GM21423 (cell line): ENCODE results near the gene MAP1S.
A peak's percentile ranks its signal among the peaks of the same experiment; 100 is the strongest.
"Not testable (repeated sequence)": the region's sequence is repeated elsewhere in the genome, so short reads cannot be mapped to it uniquely, and the experiment has no call there.

ENCODE experiments used
- ATAC-seq: cut with Tn5 transposase; IDR thresholded peaks from one replicate; pipeline ENCODE4 v1.9.1; 2021; ENCODE audit warnings: mild to moderate bottlenecking, moderate library complexity; ENCODE audit not compliant: unreplicated experiment

The MAP1S gene

DNA sequence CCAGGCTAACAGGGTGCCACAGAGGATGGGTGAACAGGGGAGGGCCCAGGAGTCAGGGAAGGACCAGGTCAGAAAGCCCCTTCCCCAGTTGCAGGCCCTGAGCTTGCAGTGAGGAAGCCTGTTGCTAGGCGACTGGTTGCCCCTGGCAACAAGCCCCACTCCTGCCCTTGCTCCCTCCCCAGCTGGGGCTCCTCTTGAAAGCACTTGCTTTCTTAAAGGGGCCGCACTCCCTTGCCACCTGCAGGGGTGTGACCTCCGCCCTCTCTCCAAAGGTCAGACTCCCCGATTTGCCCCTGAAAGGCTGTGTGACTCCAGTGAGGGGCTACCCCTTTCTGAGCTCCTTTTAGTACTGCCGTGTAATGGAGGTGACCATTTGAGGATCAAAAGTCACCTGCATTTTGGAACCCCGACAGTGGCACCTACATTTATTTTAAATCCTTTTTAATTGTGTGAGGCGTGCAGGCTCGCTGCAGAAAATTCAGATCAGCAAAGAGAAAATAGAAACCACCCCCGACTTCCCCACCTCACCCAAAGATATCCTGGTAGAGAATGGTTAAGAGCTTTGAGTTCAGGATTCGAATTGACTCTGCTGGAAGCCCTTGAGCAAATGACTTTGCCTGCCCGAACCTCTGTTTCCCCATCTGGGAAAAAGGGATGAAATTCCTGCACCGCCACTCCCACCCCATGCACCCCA lies 36.8 kb downstream of the MAP1S start:
- ATAC-seq: no peak

GRCh38 chr19:17757125-17757524 lies 37.8 kb downstream of the MAP1S start:
- no peak for ATAC-seq

GRCh38 chr19:17758515-17758914 lies 39.2 kb downstream of the MAP1S start:
- ATAC-seq: no peak

DNA sequence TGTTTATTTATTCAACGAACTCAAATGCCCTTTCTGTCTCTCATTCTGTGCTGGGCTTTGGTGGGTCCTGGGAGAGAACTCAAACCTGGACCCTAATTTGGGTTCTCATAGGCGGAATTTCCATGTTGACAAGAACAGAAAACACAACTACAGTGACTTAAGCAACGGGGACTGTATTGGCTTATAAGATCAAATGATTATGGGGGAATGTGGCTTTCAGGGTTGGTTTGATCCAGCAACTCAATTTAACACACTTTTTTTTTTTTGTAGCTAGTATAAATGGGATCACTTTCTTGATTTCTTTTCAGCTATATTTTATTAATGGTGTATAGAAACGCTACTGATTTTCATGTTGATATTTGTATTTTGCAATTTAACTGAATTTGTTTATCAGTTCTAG lies 41.9 kb downstream of the MAP1S start:
- no peak for ATAC-seq

- ATAC-seq: no peak
These were observed 43.4 kb downstream of the MAP1S start for GRCh38 chr19:17762505-17763229.

- ATAC-seq: no peak
These were observed 45.1 kb downstream of the MAP1S start for GRCh38 chr19:17764348-17764747.

DNA sequence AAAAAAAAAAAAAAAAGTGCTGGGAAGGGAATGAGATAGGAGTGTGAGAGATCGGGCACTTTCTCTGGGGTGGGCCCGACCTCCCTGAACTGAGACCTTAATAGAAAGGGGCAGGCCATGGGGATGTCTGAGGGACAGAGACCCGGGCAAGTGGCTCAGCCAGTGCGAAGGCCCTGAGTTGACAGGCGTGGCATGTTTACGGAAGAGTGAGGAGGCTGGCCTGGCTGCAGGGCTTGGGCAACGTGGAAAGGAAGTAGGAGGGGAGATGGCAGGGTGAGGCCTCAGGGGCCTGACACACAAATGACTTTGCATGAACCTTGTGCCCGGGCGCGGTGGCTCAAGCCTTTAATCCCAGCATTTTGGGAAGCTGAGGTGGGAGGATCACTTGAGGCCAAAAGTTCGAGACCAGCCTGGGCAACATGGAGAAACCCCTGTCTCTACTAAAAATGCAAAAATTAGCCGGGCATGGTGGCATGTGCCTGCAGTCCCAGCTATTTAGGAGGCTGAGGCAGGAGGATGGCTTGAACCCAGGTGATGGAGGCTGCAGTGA lies 45.9 kb downstream of the MAP1S start:
- ATAC-seq: no peak

DNA sequence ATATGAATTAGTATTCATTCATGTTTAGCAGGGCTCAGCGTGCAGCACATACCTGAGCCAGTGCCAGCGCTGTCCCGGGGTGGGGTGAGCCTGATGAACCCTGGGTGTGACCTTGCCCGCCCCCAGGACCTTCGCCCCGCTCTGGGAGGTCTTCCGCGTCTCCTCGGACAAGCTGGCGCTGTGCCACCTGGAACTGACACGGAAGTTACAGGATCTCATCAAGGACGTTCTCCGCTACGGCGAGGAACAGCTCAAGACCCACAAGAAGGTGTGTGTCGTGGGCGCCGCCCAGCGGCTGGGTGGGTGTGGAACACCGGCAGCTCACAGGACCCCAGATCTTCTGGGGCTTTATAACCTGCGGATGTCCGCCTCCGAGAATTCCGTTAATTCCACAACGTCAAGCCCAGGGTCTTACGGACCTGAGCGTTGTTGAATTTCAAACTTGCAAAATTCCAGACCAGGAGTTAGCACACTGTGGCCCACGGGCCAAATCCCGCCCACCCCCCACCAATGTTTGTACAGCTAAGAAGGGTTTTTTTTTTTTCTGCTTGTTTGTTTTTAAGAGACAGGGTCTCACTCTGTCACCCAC lies 47.4 kb downstream of the MAP1S start:
- ATAC-seq: no peak

DNA sequence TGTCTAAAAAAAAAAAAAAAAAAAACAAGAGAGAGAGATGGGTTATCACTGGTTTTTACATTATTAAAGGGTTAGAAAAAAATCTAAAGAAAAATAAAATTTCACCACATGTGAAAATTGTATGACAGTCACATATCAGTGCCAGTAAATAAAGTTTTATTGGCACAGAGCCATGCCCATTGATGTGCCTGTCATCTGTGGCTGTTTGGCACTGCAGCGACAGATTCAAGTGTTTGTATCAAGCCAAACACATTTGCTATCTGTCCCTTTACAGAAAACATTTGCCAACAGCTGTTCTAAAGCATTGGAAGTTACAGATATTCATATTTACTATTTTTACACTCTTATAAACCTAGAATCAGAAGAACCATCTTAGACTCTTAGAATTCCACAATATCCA lies 48.3 kb downstream of the MAP1S start:
- ATAC-seq: no peak

- ATAC-seq: no peak
These were observed 51.3 kb downstream of the MAP1S start for GRCh38 chr19:17770613-17771012.

- ATAC-seq: no peak
These were observed 52.9 kb downstream of the MAP1S start for GRCh38 chr19:17772172-17772571.

GRCh38 chr19:17775245-17775927 lies 56.1 kb downstream of the MAP1S start:
- no peak for ATAC-seq

GRCh38 chr19:17775991-17776803 lies 56.9 kb downstream of the MAP1S start:
- peak; percentile 79 for ATAC-seq

GRCh38 chr19:17777840-17778239 lies 58.6 kb downstream of the MAP1S start:
- not testable (repeated sequence) for ATAC-seq

DNA sequence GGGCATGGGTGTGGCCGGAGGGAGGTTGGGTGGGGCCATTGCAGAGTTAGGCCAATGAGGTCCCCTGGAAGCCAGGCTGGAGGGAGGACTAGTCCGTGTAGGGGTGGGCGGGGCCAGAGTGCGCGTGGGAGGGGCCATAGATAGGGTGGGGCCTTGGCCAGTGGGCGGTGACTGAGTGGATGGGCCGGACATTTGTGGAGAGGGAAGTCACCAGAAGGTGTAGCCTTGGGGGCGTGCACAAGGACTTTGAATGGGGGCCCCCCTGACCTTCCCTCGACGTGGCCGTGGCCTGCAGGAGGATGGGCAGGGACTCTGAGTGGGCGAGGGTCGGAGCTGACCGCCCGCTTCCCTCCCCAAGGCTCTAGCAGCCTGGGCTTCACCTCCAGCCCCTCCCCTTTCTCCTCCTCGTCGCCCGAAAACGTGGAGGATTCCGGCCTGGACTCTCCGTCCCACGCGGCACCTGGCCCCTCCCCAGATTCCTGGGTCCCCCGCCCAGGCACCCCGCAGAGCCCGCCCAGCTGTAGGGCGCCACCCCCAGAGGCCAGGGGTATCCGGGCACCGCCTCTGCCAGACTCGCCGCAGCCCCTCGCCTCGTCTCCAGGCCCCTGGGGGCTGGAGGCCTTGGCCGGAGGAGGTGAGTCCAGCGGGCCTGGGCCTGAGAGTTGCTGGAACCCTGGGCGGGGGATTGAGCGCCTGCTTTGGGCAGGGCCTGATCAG lies 59.1 kb downstream of the MAP1S start:
- ATAC-seq: no peak

DNA sequence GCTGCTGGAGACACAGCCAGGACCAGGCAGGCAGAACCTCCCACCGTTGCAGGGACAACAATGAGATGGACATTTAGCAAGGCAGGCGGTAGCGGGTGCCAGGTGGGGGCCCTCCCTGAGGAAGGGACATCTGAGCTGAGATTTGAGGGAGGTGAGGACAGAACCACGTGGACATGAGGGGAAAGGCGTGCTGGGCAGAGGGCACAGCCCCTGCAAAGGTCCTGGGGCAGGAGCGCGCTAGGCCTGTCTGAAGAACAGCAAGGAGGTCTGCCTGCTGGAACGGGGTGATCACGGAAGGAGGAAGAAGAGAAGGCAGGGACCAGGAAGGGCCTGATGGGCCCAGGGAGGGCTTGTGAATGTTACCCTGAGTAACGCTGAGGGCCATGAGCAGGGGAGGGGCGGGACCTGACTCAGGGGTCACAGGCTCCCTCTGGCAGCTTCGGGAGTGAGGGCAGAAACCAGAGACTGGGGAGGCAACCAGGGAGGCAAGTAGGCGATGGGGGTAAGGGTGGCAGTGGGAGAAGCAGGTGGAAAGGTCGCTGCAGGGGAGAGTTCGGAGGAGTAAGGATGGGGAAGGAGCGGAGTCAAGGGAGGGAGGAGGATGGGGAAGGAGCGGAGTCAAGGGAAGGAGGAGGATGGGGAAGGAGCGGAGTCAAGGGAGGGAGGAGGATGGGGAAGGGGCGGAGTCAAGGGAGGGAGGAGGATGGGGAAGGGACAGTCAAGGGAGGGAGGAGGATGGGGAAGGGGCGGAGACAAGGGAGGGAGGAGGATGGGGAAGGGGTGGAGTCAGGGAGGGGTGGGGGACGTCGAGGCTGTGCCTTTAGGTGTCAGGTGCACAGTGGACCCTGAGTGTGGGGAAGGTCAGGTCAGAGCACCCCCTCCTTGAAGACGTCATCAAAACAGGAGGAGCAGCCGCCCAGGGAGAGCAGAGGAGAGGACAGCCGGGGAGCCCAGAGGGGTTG lies 60.0 kb downstream of the MAP1S start:
- no peak for ATAC-seq

DNA sequence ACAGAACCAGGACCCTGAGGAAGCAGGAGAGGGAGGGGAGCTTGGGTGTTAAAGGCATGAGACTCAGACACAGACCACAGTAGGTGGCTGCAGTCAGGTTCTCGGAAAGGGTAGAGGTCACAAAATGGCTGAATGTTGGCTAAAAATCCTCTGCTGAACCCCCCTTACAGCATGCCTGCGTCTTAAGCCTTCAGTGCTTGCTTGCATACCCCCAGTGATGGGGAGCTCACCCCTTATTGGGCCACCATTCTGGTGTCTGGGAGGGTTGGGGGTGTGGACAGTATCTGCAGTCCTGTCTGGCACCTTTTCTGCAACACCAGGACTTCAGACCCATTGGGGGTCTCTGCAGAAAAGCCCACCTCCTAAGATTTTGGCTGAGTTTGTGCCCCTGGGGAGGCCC lies 61.5 kb downstream of the MAP1S start:
- no peak for ATAC-seq

GRCh38 chr19:17783721-17784120 lies 64.4 kb downstream of the MAP1S start:
- ATAC-seq: not testable (repeated sequence)
